Activated T-cell treated with anti-CD3 and anti-CD28 coated beads for 1 hour (primary cell): ENCODE data around the gene ATP8A2.

Source experiments
- DNase-seq: peaks from one replicate; pipeline ENCODE4 v3.0.0-alpha.2; 2020; ENCODE audit warnings: low read depth

The ATP8A2 gene

DNA sequence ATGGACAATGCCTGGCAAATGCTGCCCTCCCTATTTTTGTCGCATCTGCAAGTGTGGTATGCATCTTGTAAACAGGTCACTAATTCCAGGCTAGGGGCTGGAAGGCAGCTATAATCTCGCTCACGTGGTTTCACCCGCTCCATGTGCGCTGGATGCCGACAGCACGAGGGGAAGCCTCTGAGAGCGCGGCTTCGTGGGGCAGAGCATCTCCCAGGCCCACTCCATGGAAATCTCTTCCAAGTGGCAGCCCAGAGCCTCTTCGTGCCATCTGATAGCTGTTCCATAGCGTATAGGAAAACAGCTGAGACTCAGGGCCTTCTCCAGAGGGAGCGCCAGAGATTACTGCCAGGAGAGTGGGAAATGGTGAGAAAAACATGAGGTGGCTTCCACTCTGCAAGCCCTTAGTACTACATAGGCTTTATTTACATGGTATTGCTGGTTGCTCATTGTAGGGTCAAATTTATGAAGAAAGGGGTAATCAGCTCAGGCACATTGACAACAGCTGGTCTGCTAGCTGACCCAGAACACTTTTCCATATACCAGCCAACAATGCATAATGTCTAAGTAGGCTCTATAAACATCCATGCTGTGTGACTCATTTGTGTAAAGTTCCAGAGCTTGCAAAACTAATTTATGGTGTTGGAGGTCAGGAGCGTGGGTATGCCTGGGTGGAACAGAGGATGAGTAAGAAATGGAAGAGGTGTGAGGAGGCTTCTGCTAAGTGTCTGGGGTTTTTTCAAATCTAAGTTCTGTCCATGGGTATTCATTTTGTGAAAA, 514.9 kb downstream of the ATP8A2 start:
- no peak for DNase-seq

DNA sequence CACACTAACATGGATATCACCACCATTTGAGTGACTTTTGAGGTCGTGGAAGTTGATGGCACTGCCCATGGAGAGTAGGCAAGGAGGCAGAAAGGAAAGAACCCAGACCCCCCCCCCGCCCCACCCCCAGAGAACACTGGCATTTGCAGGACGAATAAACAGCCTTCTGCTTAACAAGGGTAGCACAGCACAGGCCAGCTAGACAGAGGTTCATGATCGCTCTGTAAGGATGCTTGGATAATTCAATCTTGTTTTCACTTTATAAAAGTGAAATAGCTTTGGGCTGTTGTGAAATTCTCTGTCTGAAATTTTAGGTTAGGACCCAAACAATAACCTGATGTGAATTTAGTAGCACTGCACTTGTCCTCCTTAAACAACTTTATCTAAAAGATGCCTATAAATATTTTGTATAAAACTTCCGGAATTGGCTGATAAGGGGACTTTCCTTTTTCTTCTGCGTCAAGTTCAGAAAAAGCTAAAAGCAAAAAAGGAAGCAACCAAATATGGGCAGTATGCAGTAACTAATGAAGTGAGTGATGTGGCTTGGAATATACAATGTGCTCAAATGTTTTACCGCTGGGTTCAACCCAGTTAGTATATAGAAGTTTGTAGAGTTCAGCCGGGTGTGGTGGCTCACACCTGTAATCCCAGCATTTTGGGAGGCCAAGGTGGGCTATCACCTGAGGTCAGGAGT, 516.3 kb downstream of the ATP8A2 start:
- DNase-seq, result no peak

DNA sequence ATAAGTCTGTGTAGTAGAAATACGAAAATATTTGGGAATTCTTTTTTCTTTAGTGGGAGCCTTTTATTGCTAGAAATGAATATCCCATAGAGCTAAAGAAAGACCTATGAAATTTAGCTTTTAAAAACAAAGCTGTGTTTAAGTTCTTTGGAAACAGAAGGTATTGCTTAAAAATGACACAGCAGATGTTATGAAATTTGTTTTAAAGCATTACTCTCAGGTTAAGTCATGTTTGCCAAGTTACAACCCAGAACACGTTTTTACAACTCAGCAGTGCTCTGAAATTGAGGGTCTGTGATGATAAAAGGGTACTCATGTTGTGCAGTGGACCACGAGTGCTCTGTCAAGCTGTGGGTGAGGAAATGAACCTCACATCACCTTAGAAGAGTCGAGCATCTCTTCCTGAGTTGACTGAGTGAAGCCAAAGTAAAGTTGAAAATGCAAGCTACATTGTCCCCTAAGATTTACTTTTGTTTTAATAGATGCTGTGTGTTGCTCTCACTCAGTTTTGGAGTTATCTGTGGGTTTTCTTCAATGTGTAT, 519.0 kb downstream of the ATP8A2 start:
- DNase-seq, result no peak

GRCh38 chr13:25898991-25899390, 527.2 kb downstream of the ATP8A2 start:
- DNase-seq, result no peak

DNA sequence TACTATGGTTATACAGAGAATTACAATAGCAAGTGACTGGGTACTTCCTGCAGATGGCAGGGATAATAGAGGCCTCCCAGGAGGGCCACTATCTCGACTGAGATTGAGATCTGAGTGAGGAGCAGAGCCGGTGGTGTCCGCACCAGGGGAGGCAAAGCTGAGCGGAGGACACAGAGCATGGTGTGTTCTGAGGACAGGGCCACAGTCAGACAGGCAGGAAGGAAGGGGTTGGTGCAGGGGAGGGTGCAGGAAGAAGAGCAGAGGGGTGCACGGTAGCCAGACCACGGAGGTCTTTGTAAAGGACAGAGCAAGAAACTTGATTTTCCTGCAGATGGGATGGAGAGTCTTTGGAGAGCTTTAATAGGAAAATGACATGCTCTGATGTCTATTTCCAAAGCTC, 527.7 kb downstream of the ATP8A2 start:
- DNase-seq, result no peak

DNA sequence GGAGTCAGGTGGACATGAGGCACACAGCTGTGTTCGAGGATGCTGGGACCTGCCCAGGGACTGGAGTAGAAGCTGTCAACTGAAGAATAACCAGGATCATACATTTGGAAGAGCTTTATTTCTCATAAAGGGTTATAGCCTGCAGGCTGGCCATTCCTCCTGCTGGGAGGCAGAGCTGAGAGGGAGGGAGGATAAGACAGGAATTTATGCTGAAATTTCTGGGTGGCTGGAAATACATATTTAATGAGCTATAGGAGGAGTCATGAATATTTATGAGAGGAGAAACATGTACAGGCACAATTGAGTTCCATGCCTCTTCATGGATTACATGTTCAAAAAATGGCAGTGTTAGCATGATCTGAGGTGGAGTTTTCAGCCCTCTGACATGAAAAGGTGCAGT, 528.2 kb downstream of the ATP8A2 start:
- no peak for DNase-seq

DNA sequence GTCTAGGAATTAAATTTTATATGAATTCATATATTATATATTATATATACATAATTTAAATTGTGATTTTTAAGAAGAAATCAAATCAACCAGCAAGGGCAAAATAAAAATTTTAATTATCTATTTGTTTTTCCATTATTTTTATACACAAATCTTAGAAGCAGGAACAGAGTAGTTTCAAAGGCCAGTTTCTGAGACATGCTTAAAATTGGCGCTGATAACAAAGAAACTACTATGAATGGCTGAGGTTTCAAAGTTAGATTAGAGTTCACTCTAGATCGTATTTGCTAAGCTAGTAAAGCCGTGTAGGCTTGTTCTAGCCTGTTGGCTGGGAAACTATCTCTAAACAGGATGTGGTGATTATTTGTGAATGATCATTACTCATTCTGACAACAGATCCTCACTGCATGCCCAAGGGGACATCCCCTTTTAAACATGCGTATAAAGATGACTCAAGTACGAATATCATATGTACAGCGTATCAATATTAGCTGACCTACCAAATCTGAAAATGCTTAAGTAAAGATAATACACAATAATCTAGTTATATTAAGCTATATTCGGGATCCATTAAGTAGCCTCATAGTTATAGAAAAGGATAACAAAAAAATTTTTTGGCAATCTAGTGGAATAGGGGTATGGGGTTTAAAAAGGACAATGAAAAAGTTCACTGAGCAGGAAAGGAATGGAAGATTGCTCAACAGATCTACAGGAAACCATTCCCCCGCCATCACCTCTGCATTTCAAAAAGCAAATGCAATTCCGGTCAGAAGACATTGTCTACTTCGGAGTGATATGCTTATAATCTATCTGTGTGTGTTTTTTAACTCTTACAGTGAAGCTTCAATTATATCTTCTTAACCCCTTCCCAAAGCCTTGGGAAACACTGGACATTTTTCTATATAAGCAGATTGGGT, 529.9 kb downstream of the ATP8A2 start:
- no peak for DNase-seq

- DNase-seq, result no peak
Measured at GRCh38 chr13:25902455-25902854, 530.7 kb downstream of the ATP8A2 start.

DNA sequence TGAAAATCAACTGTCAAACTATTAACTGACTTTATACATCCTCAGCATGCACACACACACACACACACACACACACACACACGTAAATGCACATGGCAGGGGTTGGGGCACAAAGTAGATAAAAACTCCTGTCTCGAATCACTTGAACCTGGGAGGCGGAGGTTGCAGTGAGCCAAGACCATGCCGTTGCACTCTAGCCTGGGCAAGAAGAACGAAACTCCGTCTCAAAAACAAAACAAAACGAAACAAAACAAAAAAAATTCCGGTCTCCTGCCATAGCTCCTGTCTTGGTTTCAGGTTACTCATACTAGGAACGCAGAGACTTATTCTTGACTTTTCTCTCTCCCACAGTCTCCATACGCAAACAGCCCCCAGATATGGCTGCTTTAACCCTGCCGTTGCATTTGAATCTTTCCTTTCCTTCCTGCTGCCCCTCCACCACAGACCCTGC, 531.1 kb downstream of the ATP8A2 start:
- no peak for DNase-seq

GRCh38 chr13:25904830-25905229, 533.1 kb downstream of the ATP8A2 start:
- DNase-seq, result no peak

- no peak for DNase-seq
Measured at GRCh38 chr13:25905611-25906010, 533.8 kb downstream of the ATP8A2 start.

GRCh38 chr13:25906191-25906661, 534.5 kb downstream of the ATP8A2 start:
- DNase-seq, result no peak

DNA sequence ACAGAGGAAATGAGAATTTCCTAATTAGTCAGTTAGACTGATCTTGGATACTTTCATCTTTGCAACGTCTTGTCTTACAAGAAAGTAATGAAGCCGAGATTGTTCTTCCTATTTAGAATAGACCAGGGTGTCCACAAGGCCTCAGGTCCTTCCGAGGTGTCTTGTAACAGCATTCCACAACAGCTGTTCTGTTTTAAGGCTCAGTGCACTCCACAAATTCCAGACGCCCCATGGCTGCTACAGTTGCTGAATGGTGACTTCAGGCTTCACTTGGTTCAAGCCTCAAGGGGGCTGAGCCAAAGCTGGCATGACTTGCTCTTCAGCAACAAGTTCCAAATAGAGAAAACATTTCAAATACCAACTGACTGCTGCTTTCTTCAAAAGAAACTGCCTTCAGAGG, 536.6 kb downstream of the ATP8A2 start:
- DNase-seq, result no peak

DNA sequence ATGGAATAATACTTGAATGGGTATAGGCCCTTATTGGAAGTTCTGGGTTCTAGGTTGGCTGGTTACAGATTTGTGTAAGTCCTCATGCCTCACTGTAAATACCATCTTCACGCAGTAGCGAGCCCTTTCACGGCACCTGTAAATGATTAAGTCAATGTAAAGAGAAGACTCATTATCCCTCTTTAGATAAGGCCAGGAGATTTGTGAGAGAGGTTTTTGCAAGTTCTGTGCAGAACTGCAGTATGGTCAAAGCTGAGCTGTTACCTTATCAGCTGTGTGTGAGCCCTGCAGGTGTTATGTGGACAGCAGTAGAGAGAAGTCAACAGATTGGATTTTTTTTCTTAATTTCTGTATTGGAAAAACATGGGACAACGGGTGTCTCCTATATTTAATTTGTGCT, 538.5 kb downstream of the ATP8A2 start:
- no peak for DNase-seq

GRCh38 chr13:25910991-25911419, 539.2 kb downstream of the ATP8A2 start:
- DNase-seq, result no peak

GRCh38 chr13:25912961-25913360, 541.2 kb downstream of the ATP8A2 start:
- no peak for DNase-seq

DNA sequence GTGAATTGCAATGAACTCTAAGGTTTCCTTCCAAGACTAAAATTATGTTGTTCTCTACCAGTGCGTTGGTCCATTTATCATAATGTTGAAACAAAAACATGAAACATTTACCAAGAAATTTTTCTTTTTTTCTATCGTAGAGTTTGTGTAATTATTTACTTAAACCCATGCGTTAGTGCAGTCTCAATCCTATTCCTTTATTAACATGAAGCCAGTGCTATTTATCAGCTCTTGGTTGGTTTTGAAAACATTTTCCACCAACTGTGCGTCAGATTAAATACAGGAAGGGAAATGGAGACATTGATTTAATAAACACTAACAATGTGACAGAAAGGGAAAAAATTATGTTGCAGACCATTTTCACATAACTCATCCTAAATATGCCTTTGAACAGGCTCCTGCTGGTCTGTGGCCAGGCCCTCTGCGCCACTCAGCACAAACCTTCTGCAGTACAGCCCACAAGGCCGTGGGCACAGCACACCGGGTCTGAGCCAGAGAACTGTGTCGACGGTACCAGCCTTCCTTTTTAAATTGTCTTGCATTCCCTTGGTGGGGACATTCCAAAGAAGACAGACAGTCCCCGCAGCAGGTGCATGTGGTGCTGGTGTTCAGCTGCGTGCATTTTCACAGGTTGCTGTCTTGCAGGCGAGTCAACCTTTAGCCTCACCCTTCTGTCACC, 544.2 kb downstream of the ATP8A2 start:
- no peak for DNase-seq

GRCh38 chr13:25920277-25920676, 548.5 kb downstream of the ATP8A2 start:
- no peak for DNase-seq

DNA sequence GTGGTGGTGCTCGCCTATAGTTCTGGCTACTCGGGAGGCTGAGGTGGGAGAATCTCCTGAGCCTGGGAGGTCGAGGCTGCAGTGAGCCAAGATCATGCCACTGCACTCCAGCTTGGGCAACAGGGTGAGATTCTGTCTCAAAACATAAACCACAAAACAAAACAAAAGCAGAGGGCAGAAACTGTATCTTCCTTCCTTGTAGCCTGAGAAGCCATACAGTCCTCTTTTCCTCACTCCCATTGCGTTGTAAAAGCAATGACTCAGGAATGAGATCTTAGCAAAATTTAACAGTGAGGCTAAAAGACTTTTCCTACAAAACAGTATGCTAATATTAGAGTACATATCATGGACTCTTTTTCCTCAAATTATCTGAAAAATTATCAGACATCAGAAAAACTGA, 549.2 kb downstream of the ATP8A2 start:
- no peak for DNase-seq

DNA sequence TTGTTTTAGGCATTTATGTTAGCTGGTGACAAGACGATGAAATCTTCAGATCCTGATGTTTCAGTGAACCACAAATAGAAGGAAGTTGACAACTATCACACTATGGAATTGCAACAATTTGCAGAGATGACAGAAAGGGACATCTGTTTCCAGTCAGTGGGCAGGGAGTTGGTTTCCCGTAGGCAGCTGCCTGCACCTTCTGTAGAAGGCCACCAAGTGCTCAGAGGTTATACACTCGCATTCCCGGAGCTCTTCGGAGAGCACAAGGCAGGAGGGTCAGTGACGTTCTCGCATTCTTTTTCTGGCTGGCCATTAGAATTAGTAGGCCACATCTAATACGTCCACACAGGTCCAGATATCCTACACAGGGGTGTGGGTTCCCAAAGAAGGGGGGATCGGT, 550.6 kb downstream of the ATP8A2 start:
- no peak for DNase-seq
